Kidney (tissue), 14 donors: Measurements from ENCODE around the gene ARID1B. TPM values are rescaled to one million over a fixed set of nuclear protein-coding genes. Genes with fewer than 3 reads are reported as not detected.

Source experiments
- DNase-seq, 5 donors: peaks; one replicate each; pipeline ENCODE4 v3.0.0-alpha.2; 2013 to 2020
- FAIRE-seq: peaks from 2 replicates; lab custom pipeline; 2012; peaks lifted over from hg19 to GRCh38; lab: Jason Lieb, UNC
- H3K27ac ChIP-seq, 2 donors: one replicate each; pipeline ENCODE4 v1.7.0; 2013; ENCODE audit warnings: low read depth in 2 of 2, low read length in 2 of 2, inconsistent platforms in 1 of 2
- H3K27me3 ChIP-seq: one replicate; pipeline ENCODE4 v1.7.1; 2013; ENCODE audit warnings: low read length, inconsistent platforms; ENCODE audit not compliant: control insufficient read depth, insufficient read depth
- H3K36me3 ChIP-seq, 3 donors: one replicate each; pipeline versions ENCODE4 v1.7.0 to v1.7.1; 2013; ENCODE audit warnings: low read length in 3 of 3, control low read depth in 1 of 3, inconsistent platforms in 1 of 3; ENCODE audit not compliant: insufficient read depth in 3 of 3, control insufficient read depth in 2 of 3
- H3K4me1 ChIP-seq, 3 donors: one replicate each; pipeline versions ENCODE4 v1.7.0 to v1.7.1; 2013; ENCODE audit warnings: low read length in 3 of 3, inconsistent platforms in 1 of 3, low read depth in 1 of 3; ENCODE audit not compliant: control insufficient read depth in 2 of 3, insufficient read depth in 2 of 3
- H3K4me3 ChIP-seq, 3 donors: one replicate each; pipeline versions ENCODE4 v1.7.0 to v1.8.1; 2013; ENCODE audit warnings: low read length in 3 of 3, control low read depth in 1 of 3, inconsistent platforms in 1 of 3
- H3K9ac ChIP-seq, 3 donors: one replicate each; pipeline versions ENCODE4 v1.7.0 to v1.7.1; 2013; ENCODE audit warnings: low read length in 3 of 3, control low read depth in 1 of 3, inconsistent platforms in 1 of 3
- H3K9me3 ChIP-seq, 3 donors: one replicate each; pipeline versions ENCODE4 v1.7.0 to v1.7.1; 2013; ENCODE audit warnings: low read length in 3 of 3, control low read depth in 1 of 3, inconsistent platforms in 1 of 3; ENCODE audit not compliant: control insufficient read depth in 2 of 3, insufficient read depth in 1 of 3
- CTCF ChIP-seq: IDR thresholded peaks from 3 replicates; pipeline ENCODE4 v1.5.1; 2012; ENCODE audit warnings: mild to moderate bottlenecking, moderate library complexity, borderline replicate concordance; ENCODE audit not compliant: insufficient read depth; ENCODE audit errors: extremely low read depth
- intact Hi-C: fragments of 100-400 bp; cut with DNase I; formaldehyde crosslinking; loops from one replicate; pipeline ENCODE4 v1.11.1; 2022
- polyA plus RNA-seq: library from polyadenylated mRNA; stranded (reverse); fragments of 350-450 nt; fragmentation: Illumina TruSeq; extraction: RNeasy Lipid Tissue Mini Kit (QIAGEN cat#74804); gene quantifications from one replicate; pipeline ENCODE4 v1.2.3, GENCODE V29; 2014; ENCODE audit warnings: low read depth, low replicate concordance; ENCODE audit not compliant: insufficient read depth
- total RNA-seq: library from RNA; stranded (reverse); fragmentation: NEBNext Ultra II Directional; extraction: Animal tissue kit (Norgen Biotek cat#: 25700); gene quantifications from one replicate; pipeline ENCODE4 v1.2.1, GENCODE V29; 2021
- donor health status: control.
- donor health status: control.
- donor health status: control.
- donor health status: control.
- donor health status: control.
- donor health status: DM: yes; HTN: yes; CAD: no.
- donor health status: Normal renal cell carcinoma (clear cell type).

The ARID1B gene
- total and polyA plus RNA-seq, 2 donors from 2014 or later = 16.4 to 110 TPM

- Histone ChIP-seq H3K27ac (no peak overlapping the region), H3K9me3 (no peaks in the 10 kb centered on the region), H3K4me1 (no peaks in the 10 kb centered on the region), H3K4me3 (no peak overlapping the region), H3K9ac (no peak overlapping the region), H3K27me3 (no peaks in the 10 kb centered on the region), H3K36me3 (peaks cover 2 to 12% (median 8%) of the 10 kb centered on the region in 3 donors)
- no peak for FAIRE-seq
- intact Hi-C loops = no loop called here
- no peak for TF ChIP-seq CTCF
- DNase-seq = no peak
These were observed 354.1 kb downstream of the ARID1B start for GRCh38 chr6:157131250-157131649.

GRCh38 chr6:157133856-157134255 lies 356.7 kb downstream of the ARID1B start:
- intact Hi-C loops = no loop called here
- Histone ChIP-seq H3K4me3 (no peak overlapping the region), H3K9me3 (no peaks in the 10 kb centered on the region), H3K4me1 (no peaks in the 10 kb centered on the region), H3K27me3 (no peaks in the 10 kb centered on the region), H3K36me3 (peaks cover 2 to 12% (median 8%) of the 10 kb centered on the region in 3 donors), H3K9ac (no peak overlapping the region), H3K27ac (no peak overlapping the region)
- no peak for FAIRE-seq
- no peak for DNase-seq
- no peak for TF ChIP-seq CTCF

- no peak overlapping the region for H3K9ac ChIP-seq
- H3K9me3 ChIP-seq = no peaks in the 10 kb centered on the region
- no peak overlapping the region for H3K4me3 ChIP-seq
- H3K27ac ChIP-seq = no peak overlapping the region
- no peak for TF ChIP-seq CTCF
- peaks cover 2 to 12% (median 8%) of the 10 kb centered on the region in 3 donors for H3K36me3 ChIP-seq
- intact Hi-C loops = no loop called here
- no peaks in the 10 kb centered on the region for H3K4me1 ChIP-seq
- DNase-seq (no peak), FAIRE-seq (no peak)
- no peaks in the 10 kb centered on the region for H3K27me3 ChIP-seq
These were observed 357.3 kb downstream of the ARID1B start for GRCh38 chr6:157134402-157135047.
